Heart left ventricle (tissue), 13 donors: ENCODE measurements around the gene SLC6A9.

ENCODE experiments used
- CTCF ChIP-seq, 12 donors: fragments of 200-600 bp; sonication (generic) in 4 of 12; IDR thresholded peaks; one replicate each; pipeline versions ENCODE4 v1.5.0 to v1.8.0; 2018 to 2022; ENCODE audit warnings: antibody characterized with exemption in 12 of 12, mild to moderate bottlenecking in 5 of 12
- POLR2A ChIP-seq, 2 donors: fragments of 450-650 bp; IDR thresholded peaks; one replicate each; pipeline ENCODE4 v1.6.1; 2017; ENCODE audit warnings: antibody characterized with exemption in 2 of 2, mild to moderate bottlenecking in 2 of 2, moderate library complexity in 2 of 2
- donor health status: ischemic (EF 13 %, LVEDD 7.1; RV severe dilation, severe dysfunction).
- donor health status: DM: no; HTN: yes; CAD: no.
- donor health status: DM: no; HTN: no; CAD: no.
- donor health status: ischemic (EF 25% LVEDD 6.9; RV normal size, moderate dysfunction).
- donor health status: ischemic (EF 25% LVEDD 5.7; RV mildly dilated, moderate dysfunction).
- donor health status: ischemic (EF 35%, LVEDD 5.7; RV mildly dilated, moderate dysfunction).
- donor health status: nonischemic (EF 11% LVEDD 7.7; RV severe dilation, severe dysfunction).
- donor health status: DM: yes; HTN: yes; CAD: no.
- donor health status: PGD.
- donor health status: ischemic (EF 29% LVEDD 5.4; RV normal size, mild dysfunction).
- donor health status: nonischemic (EF 23%, LVEDD 6.1; RV moderate dilation, normal function).

- no peak for TF ChIP-seq CTCF (IDR thresholded peaks at IDR 0.05)
- TF ChIP-seq POLR2A (IDR thresholded peaks at IDR 0.05), result no peak
Measured at GRCh38 chr1:44020464-44020863, 10.8 kb downstream of the SLC6A9 start.
